Neuron (in vitro differentiated cells): ENCODE measurements around the gene ANXA2.
"Not testable (repeated sequence)": the region's sequence is repeated elsewhere in the genome, so short reads cannot be mapped to it uniquely, and the experiment has no call there.

ENCODE experiments used
- H2AFZ ChIP-seq: one replicate; pipeline ENCODE4 v1.6.1; 2013; ENCODE audit warnings: low read depth, mild to moderate bottlenecking, inconsistent platforms, low read length, moderate library complexity
- H3K27me3 ChIP-seq: one replicate; pipeline ENCODE4 v1.6.1; 2013; ENCODE audit warnings: low read length; ENCODE audit not compliant: insufficient read depth
- H3K36me3 ChIP-seq: one replicate; pipeline ENCODE4 v1.6.1; 2013; ENCODE audit warnings: low read length; ENCODE audit not compliant: insufficient read depth
- H3K4me1 ChIP-seq: one replicate; pipeline ENCODE4 v1.6.1; 2013; ENCODE audit warnings: low read length; ENCODE audit not compliant: insufficient read depth
- H3K4me3 ChIP-seq: 2 replicates; pipeline ENCODE4 v1.5.1; 2013; ENCODE audit warnings: mild to moderate bottlenecking, low read length, moderate library complexity
- H3K9me3 ChIP-seq: one replicate; pipeline ENCODE4 v1.6.1; 2013; ENCODE audit warnings: low read length

ANXA2 gene

GRCh38 chr15:60419753-60420152, 22.0 kb upstream of the ANXA2 start:
- Histone ChIP-seq H3K9me3 (no peaks in the 10 kb centered on the region), H3K4me3 (no peak overlapping the region), H3K4me1 (peaks cover 22% of the 10 kb centered on the region)

GRCh38 chr15:60418096-60418495, 20.3 kb upstream of the ANXA2 start:
- Histone ChIP-seq H3K9me3 (no peaks in the 10 kb centered on the region), H3K4me1 (peaks cover 5% of the 10 kb centered on the region), H2AFZ (no peak overlapping the region), H3K27me3 (no peaks in the 10 kb centered on the region), H3K4me3 (no peak overlapping the region), H3K36me3 (peaks cover 11% of the 10 kb centered on the region)

More at GRCh38 chr15:60419753-60420152, 22.0 kb upstream of the ANXA2 start:
- Histone ChIP-seq H3K36me3 (peaks cover 12% of the 10 kb centered on the region), H2AFZ (no peak overlapping the region), H3K27me3 (no peaks in the 10 kb centered on the region)

GRCh38 chr15:60417112-60417511, 19.3 kb upstream of the ANXA2 start:
- peaks cover 9% of the 10 kb centered on the region for H3K36me3 ChIP-seq
- H3K4me3 ChIP-seq: no peak overlapping the region
- H3K9me3 ChIP-seq: no peaks in the 10 kb centered on the region
- no peak overlapping the region for H2AFZ ChIP-seq
- no peaks in the 10 kb centered on the region for H3K27me3 ChIP-seq
- H3K4me1 ChIP-seq: no peaks in the 10 kb centered on the region

- H3K36me3 ChIP-seq: peaks cover 9% of the 10 kb centered on the region
- H3K27me3 ChIP-seq: no peaks in the 10 kb centered on the region
- H3K4me1 ChIP-seq: no peaks in the 10 kb centered on the region
Measured at GRCh38 chr15:60416484-60416883, 18.7 kb upstream of the ANXA2 start.

GRCh38 chr15:60414016-60414682, 16.4 kb upstream of the ANXA2 start:
- H3K4me1 ChIP-seq: no peaks in the 10 kb centered on the region
- H3K36me3 ChIP-seq: no peaks in the 10 kb centered on the region
- no peaks in the 10 kb centered on the region for H3K9me3 ChIP-seq
- no peak overlapping the region for H3K4me3 ChIP-seq
- H3K27me3 ChIP-seq: no peaks in the 10 kb centered on the region
- no peak overlapping the region for H2AFZ ChIP-seq

More at GRCh38 chr15:60416484-60416883, 18.7 kb upstream of the ANXA2 start:
- no peaks in the 10 kb centered on the region for H3K9me3 ChIP-seq
- no peak overlapping the region for H2AFZ ChIP-seq
- H3K4me3 ChIP-seq: no peak overlapping the region

- Histone ChIP-seq H3K4me1 (no peaks in the 10 kb centered on the region), H3K27me3 (no peaks in the 10 kb centered on the region), H2AFZ (no peak overlapping the region), H3K36me3 (no peaks in the 10 kb centered on the region), H3K9me3 (no peaks in the 10 kb centered on the region), H3K4me3 (no peak overlapping the region)
Measured at GRCh38 chr15:60413231-60413824, 15.5 kb upstream of the ANXA2 start.

GRCh38 chr15:60412807-60413206, 15.0 kb upstream of the ANXA2 start:
- not testable (repeated sequence) for H3K36me3 ChIP-seq, H3K4me3 ChIP-seq, H3K27me3 ChIP-seq, H3K4me1 ChIP-seq, H3K9me3 ChIP-seq, H2AFZ ChIP-seq

GRCh38 chr15:60411774-60412425, 14.1 kb upstream of the ANXA2 start:
- H3K4me1 ChIP-seq: peaks cover 7% of the 10 kb centered on the region
- no peak overlapping the region for H2AFZ ChIP-seq
- H3K4me3 ChIP-seq: no peak overlapping the region
- no peaks in the 10 kb centered on the region for H3K9me3 ChIP-seq
- no peaks in the 10 kb centered on the region for H3K36me3 ChIP-seq
- H3K27me3 ChIP-seq: no peaks in the 10 kb centered on the region

GRCh38 chr15:60410350-60410749, 12.6 kb upstream of the ANXA2 start:
- not testable (repeated sequence) for H2AFZ ChIP-seq, H3K4me3 ChIP-seq, H3K36me3 ChIP-seq, H3K9me3 ChIP-seq, H3K27me3 ChIP-seq
- peaks cover 15% of the 10 kb centered on the region for H3K4me1 ChIP-seq

GRCh38 chr15:60408463-60408981, 10.7 kb upstream of the ANXA2 start:
- no peak overlapping the region for H2AFZ ChIP-seq
- H3K36me3 ChIP-seq: no peaks in the 10 kb centered on the region
- H3K4me3 ChIP-seq: no peak overlapping the region
- no peaks in the 10 kb centered on the region for H3K9me3 ChIP-seq
- no peaks in the 10 kb centered on the region for H3K27me3 ChIP-seq
- H3K4me1 ChIP-seq: peaks cover 15% of the 10 kb centered on the region

GRCh38 chr15:60407415-60407805, 9.6 kb upstream of the ANXA2 start:
- H3K4me3 ChIP-seq: no peak overlapping the region
- H3K9me3 ChIP-seq: no peaks in the 10 kb centered on the region
- no peaks in the 10 kb centered on the region for H3K27me3 ChIP-seq
- H3K4me1 ChIP-seq: peaks cover 15% of the 10 kb centered on the region
- H3K36me3 ChIP-seq: no peaks in the 10 kb centered on the region
- no peak overlapping the region for H2AFZ ChIP-seq

GRCh38 chr15:60406513-60407414, 9.0 kb upstream of the ANXA2 start:
- H3K4me3 ChIP-seq: no peak overlapping the region
- H2AFZ ChIP-seq: no peak overlapping the region
- no peaks in the 10 kb centered on the region for H3K9me3 ChIP-seq

GRCh38 chr15:60405399-60405798, 7.6 kb upstream of the ANXA2 start:
- Histone ChIP-seq H3K9me3 (no peaks in the 10 kb centered on the region), H2AFZ (no peak overlapping the region), H3K27me3 (no peaks in the 10 kb centered on the region), H3K36me3 (no peaks in the 10 kb centered on the region), H3K4me3 (no peak overlapping the region), H3K4me1 (peaks cover 17% of the 10 kb centered on the region)

More at GRCh38 chr15:60406513-60407414, 9.0 kb upstream of the ANXA2 start:
- no peaks in the 10 kb centered on the region for H3K27me3 ChIP-seq
- no peaks in the 10 kb centered on the region for H3K36me3 ChIP-seq
- peaks cover 15% of the 10 kb centered on the region for H3K4me1 ChIP-seq
